Upper lobe of left lung (tissue), 4 donors: ENCODE data around the gene TUBGCP6.

Experiments
- CTCF ChIP-seq, 6 experiments: fragments of 450-650 bp in 4 of 6; fragments of 200-600 bp in 2 of 6; sonication (generic) in 2 of 6; IDR thresholded peaks; one replicate each; pipeline ENCODE4 v1.5.1; 2016 to 2019; ENCODE audit warnings: antibody characterized with exemption in 6 of 6
- EP300 ChIP-seq, 4 donors: sonication (generic); formaldehyde crosslinking; IDR thresholded peaks; one replicate each; pipeline ENCODE4 v1.5.1; 2017; ENCODE audit warnings: antibody characterized with exemption in 4 of 4, control low read depth in 2 of 4
- POLR2AphosphoS5 ChIP-seq, 2 donors: sonication (generic); formaldehyde crosslinking; IDR thresholded peaks; one replicate each; pipeline ENCODE4 v1.5.1; 2017; ENCODE audit warnings: antibody characterized with exemption in 2 of 2

- TF ChIP-seq POLR2AphosphoS5 (IDR thresholded peaks at IDR 0.05) (no peak), CTCF (IDR thresholded peaks at IDR 0.05) (no peak), EP300 (IDR thresholded peaks at IDR 0.05) (no peak)
These were observed 59.9 kb downstream of the TUBGCP6 start for GRCh38 chr22:50184902-50185374.
